Epithelial cell of esophagus (primary cell): Measurements from ENCODE around the gene GJD3.

ENCODE experiments used
- DNase-seq: peaks from one replicate; pipeline ENCODE4 v3.0.0; 2010; ENCODE audit warnings: low read depth
- H3K4me3 ChIP-seq: 2 replicates; pipeline ENCODE4 v1.5.1; 2011; ENCODE audit warnings: mild to moderate bottlenecking, low read length, control low read depth
- CTCF ChIP-seq: IDR thresholded peaks from 2 replicates; pipeline ENCODE4 v1.5.1; 2011; ENCODE audit warnings: low read depth, mild to moderate bottlenecking, low read length, control low read depth, inconsistent platforms; ENCODE audit not compliant: insufficient read depth; ENCODE audit errors: missing control alignments

The GJD3 gene

GRCh38 chr17:40321961-40322357 is 42.6 kb downstream of the GJD3 start:
- no peak for DNase-seq
- no peak for TF ChIP-seq CTCF
- H3K4me3 ChIP-seq, result peak overlapping the region; percentile 3

GRCh38 chr17:40321524-40321929 is 43.0 kb downstream of the GJD3 start:
- no peak for TF ChIP-seq CTCF
- no peak overlapping the region for H3K4me3 ChIP-seq
- no peak for DNase-seq

GRCh38 chr17:40320756-40321523 is 43.6 kb downstream of the GJD3 start:
- no peak for DNase-seq
- H3K4me3 ChIP-seq, result no peak overlapping the region
- TF ChIP-seq CTCF, result no peak

GRCh38 chr17:40319651-40320540 is 44.6 kb downstream of the GJD3 start:
- no peak for DNase-seq
- TF ChIP-seq CTCF, result no peak
- peak overlapping the region; percentile 85 for H3K4me3 ChIP-seq

GRCh38 chr17:40318830-40319391 is 45.6 kb downstream of the GJD3 start:
- DNase-seq, result no peak
- H3K4me3 ChIP-seq, result peak overlapping the region; percentile 85
- TF ChIP-seq CTCF, result no peak

- H3K4me3 ChIP-seq, result peak overlapping the region; percentile 85
- peak; percentile 98 for DNase-seq
- no peak for TF ChIP-seq CTCF
Observed at GRCh38 chr17:40317880-40318829, 46.4 kb downstream of the GJD3 start.
